Fibroblast of lung (primary cell): Measurements from ENCODE around the gene FBLN2. TPM values are rescaled to one million over a fixed set of nuclear protein-coding genes. Genes with fewer than 3 reads are reported as not detected.

Source experiments
- DNase-seq, 2 donors: peaks; one replicate each; pipeline versions ENCODE4 v3.0.0 to v3.0.0-alpha.2; 2010; ENCODE audit warnings: low read depth in 2 of 2
- H2AFZ ChIP-seq: 2 replicates; pipeline ENCODE4 v1.5.1; 2012; ENCODE audit warnings: low read length, control low read depth, inconsistent platforms
- H3K27ac ChIP-seq: 2 replicates; pipeline ENCODE4 v1.5.1; 2011; ENCODE audit warnings: low read length, control low read depth; ENCODE audit not compliant: insufficient read depth
- H3K27me3 ChIP-seq: 2 replicates; pipeline ENCODE4 v1.5.1; 2011; ENCODE audit warnings: mild to moderate bottlenecking, low read length; ENCODE audit not compliant: control insufficient read depth, insufficient read depth
- H3K36me3 ChIP-seq: 2 replicates; pipeline ENCODE4 v1.5.1; 2011; ENCODE audit warnings: low read length; ENCODE audit not compliant: control insufficient read depth, insufficient read depth
- H3K4me1 ChIP-seq: 2 replicates; pipeline ENCODE4 v1.5.1; 2011; ENCODE audit warnings: low read length; ENCODE audit not compliant: control insufficient read depth, insufficient read depth; ENCODE audit errors: extremely low read depth
- H3K4me2 ChIP-seq: 2 replicates; pipeline ENCODE4 v1.5.1; 2011; ENCODE audit warnings: low read length, control low read depth; ENCODE audit not compliant: insufficient read depth; ENCODE audit errors: extremely low read depth
- H3K4me3 ChIP-seq, 4 experiments: fragments of 200-600 bp in 1 of 4; sonication (generic) in 1 of 4; replicated peaks in 1 of 4; 2 replicates each; pipeline ENCODE4 v1.5.1; 2011 to 2016; ENCODE audit warnings: low read length in 4 of 4, low read depth in 3 of 4, mild to moderate bottlenecking in 3 of 4, control low read depth in 2 of 4, inconsistent platforms in 1 of 4, mixed read lengths in 1 of 4; ENCODE audit not compliant: insufficient read depth in 1 of 4; ENCODE audit errors: control extremely low read depth in 1 of 4
- H3K79me2 ChIP-seq: 2 replicates; pipeline ENCODE4 v1.5.1; 2012; ENCODE audit warnings: mild to moderate bottlenecking, low read length, inconsistent platforms; ENCODE audit not compliant: control insufficient read depth, insufficient read depth
- H3K9ac ChIP-seq: 2 replicates; pipeline ENCODE4 v1.5.1; 2011; ENCODE audit warnings: mild to moderate bottlenecking, low read length, control low read depth; ENCODE audit not compliant: insufficient read depth
- H3K9me3 ChIP-seq: 2 replicates; pipeline ENCODE4 v1.5.1; 2012; ENCODE audit warnings: low read depth, low read length; ENCODE audit not compliant: control insufficient read depth, insufficient read depth
- H4K20me1 ChIP-seq: 2 replicates; pipeline ENCODE4 v1.5.1; 2011; ENCODE audit warnings: low read length; ENCODE audit not compliant: control insufficient read depth, insufficient read depth; ENCODE audit errors: extremely low read depth
- CTCF ChIP-seq, 2 donors: IDR thresholded peaks in 1 of 2; conservative IDR thresholded peaks in 1 of 2; 1 replicate in 1 of 2; 2 replicates in 1 of 2; pipeline ENCODE4 v1.5.1; 2011 to 2012; ENCODE audit warnings: low read length in 2 of 2, control low read depth in 1 of 2, inconsistent platforms in 1 of 2, low read depth in 1 of 2, mild to moderate bottlenecking in 1 of 2
- EZH2 ChIP-seq: IDR thresholded peaks from 2 replicates; pipeline ENCODE4 v1.5.1; 2012; ENCODE audit warnings: low read length, control low read depth, mild to moderate bottlenecking; ENCODE audit errors: missing control alignments
- polyA plus RNA-seq, 2 donors: library from polyadenylated mRNA; depleted of rRNA in 1 of 2; stranded (reverse) in 1 of 2; unstranded in 1 of 2; fragments of >200 nt; gene quantifications; 2 replicates each; pipeline ENCODE4 v1.2.1, GENCODE V29; 2011 to 2012; ENCODE audit warnings: missing spikeins in 1 of 2
- total RNA-seq: library from RNA; depleted of rRNA; stranded (reverse); fragments of >200 nt; gene quantifications from 2 replicates; pipeline ENCODE4 v1.2.1, GENCODE V29; 2014

The FBLN2 gene
- total and polyA plus RNA-seq, 2 donors (not counting 1 experiment from before 2014, with no cell fraction given), result 25.4 to 138 TPM

- DNase-seq, result peak in 1 of 2 donors; percentile 70
- Histone ChIP-seq H3K27me3 (no peaks in the 10 kb centered on the region), H3K36me3 (no peaks in the 10 kb centered on the region), H3K4me3 (no peak overlapping the region), H3K4me2 (no peak overlapping the region), H3K79me2 (no peaks in the 10 kb centered on the region), H3K27ac (no peak overlapping the region), H2AFZ (no peak overlapping the region), H3K9me3 (no peaks in the 10 kb centered on the region), H3K4me1 (no peaks in the 10 kb centered on the region), H4K20me1 (no peaks in the 10 kb centered on the region), H3K9ac (no peak overlapping the region)
- TF ChIP-seq CTCF (conservative IDR thresholded peaks at IDR 0.05 in 1 of 2, IDR thresholded peaks at IDR 0.05 in 1 of 2; ENCODE audit: low read depth in 1 of 2, low read length in 2 of 2), result no peak
- no peak for TF ChIP-seq EZH2
These were observed 23.8 kb upstream of the FBLN2 start for GRCh38 chr3:13524979-13525669.

GRCh38 chr3:13525827-13526625, 22.9 kb upstream of the FBLN2 start:
- H3K9me3 ChIP-seq, result no peaks in the 10 kb centered on the region
- H3K79me2 ChIP-seq, result no peaks in the 10 kb centered on the region
- H3K4me1 ChIP-seq, result no peaks in the 10 kb centered on the region
- peak overlapping the region; percentile 51 for H2AFZ ChIP-seq
- DNase-seq, result no peak
- H3K27ac ChIP-seq, result peak overlapping the region; percentile 10
- H3K36me3 ChIP-seq, result no peaks in the 10 kb centered on the region
- no peaks in the 10 kb centered on the region for H3K27me3 ChIP-seq
- no peak overlapping the region for H3K9ac ChIP-seq
- no peak for TF ChIP-seq EZH2
- no peak for TF ChIP-seq CTCF (conservative IDR thresholded peaks at IDR 0.05 in 1 of 2, IDR thresholded peaks at IDR 0.05 in 1 of 2; ENCODE audit: low read depth in 1 of 2, low read length in 2 of 2)
- no peak overlapping the region for H3K4me3 ChIP-seq
- no peaks in the 10 kb centered on the region for H4K20me1 ChIP-seq
- H3K4me2 ChIP-seq, result no peak overlapping the region

GRCh38 chr3:13526626-13526949, 22.3 kb upstream of the FBLN2 start:
- Histone ChIP-seq H3K4me2 (no peak overlapping the region), H3K4me3 (no peak overlapping the region), H3K27ac (no peak overlapping the region), H3K36me3 (no peaks in the 10 kb centered on the region), H3K4me1 (no peaks in the 10 kb centered on the region), H3K9ac (no peak overlapping the region), H2AFZ (no peak overlapping the region), H4K20me1 (no peaks in the 10 kb centered on the region), H3K9me3 (no peaks in the 10 kb centered on the region), H3K27me3 (no peaks in the 10 kb centered on the region), H3K79me2 (no peaks in the 10 kb centered on the region)
- TF ChIP-seq CTCF (conservative IDR thresholded peaks at IDR 0.05 in 1 of 2, IDR thresholded peaks at IDR 0.05 in 1 of 2; ENCODE audit: low read depth in 1 of 2, low read length in 2 of 2) (no peak), EZH2 (no peak)
- no peak for DNase-seq
